Heart left ventricle (tissue), 16 donors: Measurements from ENCODE around the gene SCAMP3. TPM values are rescaled to one million over a fixed set of nuclear protein-coding genes. Genes with fewer than 3 reads are reported as not detected.
A peak's percentile ranks its signal among the peaks of the same experiment; 100 is the strongest.

Source experiments
- ATAC-seq, 4 donors: fragments of 200-7000 bp; cut with Tn5 transposase; one replicate each; pipeline ENCODE4 v1.9.1; 2020 to 2022; ENCODE audit warnings: moderate library complexity in 4 of 4, mild to moderate bottlenecking in 3 of 4, moderate number of reproducible peaks in 1 of 4
- DNase-seq, 5 donors: peaks; one replicate each; pipeline ENCODE4 v3.0.0-alpha.2; 2020
- H3K27ac ChIP-seq, 12 donors: fragments of 200-600 bp; sonication (generic) in 4 of 12; one replicate each; pipeline versions ENCODE4 v1.5.0 to v1.8.0; 2016 to 2022; ENCODE audit warnings: mild to moderate bottlenecking in 2 of 12
- H3K27me3 ChIP-seq, 9 donors: fragments of 200-600 bp; sonication (generic) in 2 of 9; one replicate each; pipeline versions ENCODE4 v1.5.1 to v1.8.0; 2016 to 2022; ENCODE audit warnings: mild to moderate bottlenecking in 3 of 9
- H3K36me3 ChIP-seq, 9 donors: fragments of 200-600 bp; sonication (generic) in 2 of 9; one replicate each; pipeline versions ENCODE4 v1.5.0 to v1.8.0; 2018 to 2022; ENCODE audit warnings: mild to moderate bottlenecking in 2 of 9
- H3K4me1 ChIP-seq, 12 donors: fragments of 200-600 bp; sonication (generic) in 4 of 12; one replicate each; pipeline versions ENCODE4 v1.5.0 to v1.8.0; 2016 to 2022; ENCODE audit warnings: mild to moderate bottlenecking in 3 of 12
- H3K4me3 ChIP-seq, 12 donors: fragments of 200-600 bp; sonication (generic) in 4 of 12; one replicate each; pipeline versions ENCODE4 v1.5.0 to v1.8.0; 2017 to 2022; ENCODE audit warnings: mild to moderate bottlenecking in 9 of 12, moderate library complexity in 4 of 12
- H3K9me3 ChIP-seq, 12 donors: fragments of 200-600 bp; sonication (generic) in 4 of 12; one replicate each; pipeline versions ENCODE4 v1.5.0 to v1.8.0; 2016 to 2022; ENCODE audit warnings: mild to moderate bottlenecking in 1 of 12
- CTCF ChIP-seq, 12 donors: fragments of 200-600 bp; sonication (generic) in 4 of 12; IDR thresholded peaks; one replicate each; pipeline versions ENCODE4 v1.5.0 to v1.8.0; 2018 to 2022; ENCODE audit warnings: antibody characterized with exemption in 12 of 12, mild to moderate bottlenecking in 5 of 12
- POLR2A ChIP-seq, 2 donors: fragments of 450-650 bp; IDR thresholded peaks; one replicate each; pipeline ENCODE4 v1.6.1; 2017; ENCODE audit warnings: antibody characterized with exemption in 2 of 2, mild to moderate bottlenecking in 2 of 2, moderate library complexity in 2 of 2
- WGBS, 4 donors: extraction: QIAGEN DNeasy Blood & Tissue Kit in 2 of 4; methylation state at CpG; one replicate each; pipeline versions ENCODE4 v1.1.5 to v1.1.7; 2013 to 2018; 5-methylcytosine and 5-hydroxymethylcytosine counted together
- intact Hi-C, 10 donors: fragments of 100-400 bp; cut with DNase I; formaldehyde crosslinking; loops; one replicate each; pipeline versions ENCODE4 v1.11.1 to v1.14.2; 2022
- polyA plus RNA-seq, 2 donors: library from polyadenylated mRNA; stranded (reverse); fragments of 200-250 nt; gene quantifications; one replicate each; pipeline ENCODE4 v1.2.3, GENCODE V29; 2013
- total RNA-seq, 9 donors: library from RNA; depleted of rRNA in 2 of 9; stranded (reverse); fragments of >200 nt in 2 of 9; fragmentation: NEBNext Ultra II Directional in 3 of 9; extraction: Animal tissue kit (Norgen Biotek cat#: 25700) in 3 of 9; gene quantifications; one replicate each; pipeline versions ENCODE4 v1.1.0 to v1.2.4, GENCODE V29; 2016 to 2023
- donor health status: ischemic (EF 13 %, LVEDD 7.1; RV severe dilation, severe dysfunction).
- donor health status: healthy with polysubstance abuse.
- donor health status: DM: no; HTN: yes; CAD: no.
- donor health status: DM: no; HTN: no; CAD: no.
- donor health status: ischemic (EF 25% LVEDD 6.9; RV normal size, moderate dysfunction).
- donor health status: ischemic (EF 25% LVEDD 5.7; RV mildly dilated, moderate dysfunction).
- donor health status: healthy.
- donor health status: DM: yes; HTN: yes; CAD: no.
- donor health status: ischemic (EF 35%, LVEDD 5.7; RV mildly dilated, moderate dysfunction).
- donor health status: nonischemic (EF 11% LVEDD 7.7; RV severe dilation, severe dysfunction).
- donor health status: DM: yes; HTN: yes; CAD: no.
- donor health status: PGD.
- donor health status: ischemic (EF 29% LVEDD 5.4; RV normal size, mild dysfunction).
- donor health status: nonischemic (EF 23%, LVEDD 6.1; RV moderate dilation, normal function).

Gene SCAMP3
- total and polyA plus RNA-seq, 11 donors: 51.2 to 123 (median 65.8) TPM

DNA sequence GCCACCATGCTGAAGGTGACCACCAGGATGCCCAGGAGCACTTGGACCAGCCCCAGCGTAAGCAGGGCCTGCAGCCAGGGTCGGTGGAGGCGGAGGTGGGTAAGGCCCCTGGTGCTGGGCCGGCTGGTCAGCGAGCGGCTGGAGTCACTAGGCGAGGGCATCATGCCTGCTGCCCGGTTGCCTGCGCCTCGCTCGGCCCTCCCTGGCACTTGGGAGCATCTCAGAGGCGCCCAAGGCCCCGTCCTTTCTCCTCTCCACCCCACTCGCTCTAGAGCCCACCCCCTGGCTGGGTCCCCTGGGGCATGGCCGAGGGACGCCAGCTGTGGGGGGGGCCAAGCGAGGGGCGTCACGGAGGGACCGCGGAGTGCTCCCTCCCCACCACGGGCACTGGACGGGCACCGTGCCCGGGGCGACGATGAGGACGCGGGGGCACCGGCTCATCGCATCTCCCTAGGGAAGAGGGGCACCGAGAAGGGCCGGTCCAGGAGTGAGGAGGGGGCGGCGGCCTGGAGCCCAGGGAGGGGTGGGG is 7.4 kb downstream of the SCAMP3 start:
- Histone ChIP-seq H3K9me3 (no peaks in the 10 kb centered on the region), H3K4me3 (peak overlapping the region; percentile 67 to 97 (median 87)), H3K27ac (peak overlapping the region; percentile 89 to 99 (median 96)), H3K36me3 (peaks cover 0 to 33% (median 24%) of the 10 kb centered on the region in 9 donors), H3K27me3 (no peaks in the 10 kb centered on the region), H3K4me1 (peaks cover 7 to 43% (median 33%) of the 10 kb centered on the region in 12 donors)
- 2 to 7% (median 2%) methylated on average over 11 to 35 of the region's 35 CpGs for WGBS, 4 donors
- intact Hi-C loops: loop anchor here in 7 of 10 donors (2.0 to 10.0 kb wide), 6 partner anchors 53 to 338 kb away; partner anchors contain the start of genes RUSC1 (in 3 of the 7) and FDPS (in 2 of the 7)
- ATAC-seq: peak in 3 of 4 donors; percentile 2 to 14 (median 5)
- TF ChIP-seq POLR2A (IDR thresholded peaks at IDR 0.05) (no peak), CTCF (IDR thresholded peaks at IDR 0.05) (no peak)
- peak in 3 of 5 donors; percentile 33 to 71 (median 55) for DNase-seq

- Histone ChIP-seq H3K27ac (peak overlapping the region in 11 of 12 donors; percentile 89 to 99 (median 96)), H3K9me3 (no peaks in the 10 kb centered on the region), H3K27me3 (no peaks in the 10 kb centered on the region), H3K36me3 (peaks cover 0 to 27% (median 21%) of the 10 kb centered on the region in 9 donors), H3K4me3 (peak overlapping the region; percentile 67 to 97 (median 87)), H3K4me1 (peaks cover 7 to 43% (median 33%) of the 10 kb centered on the region in 12 donors)
- ATAC-seq (peak in 2 of 4 donors; percentile 0), DNase-seq (peak in 1 of 5 donors; percentile 61)
- intact Hi-C loops: loop anchor here in 7 of 10 donors (2.0 to 10.0 kb wide), 6 partner anchors 53 to 338 kb away; partner anchors contain the start of genes RUSC1 (in 3 of the 7) and FDPS (in 2 of the 7)
- TF ChIP-seq POLR2A (IDR thresholded peaks at IDR 0.05) (no peak), CTCF (IDR thresholded peaks at IDR 0.05) (no peak)
- 42 to 49% (median 45%) methylated on average over 10 to 12 of the region's 12 CpGs for WGBS, 4 donors
Measured at GRCh38 chr1:155254228-155254713, 7.9 kb downstream of the SCAMP3 start.

GRCh38 chr1:155253797-155254196 is 8.4 kb downstream of the SCAMP3 start:
- ATAC-seq (no peak), DNase-seq (no peak)
- H3K36me3 ChIP-seq: peaks cover 0 to 23% (median 18%) of the 10 kb centered on the region in 9 donors
- intact Hi-C loops: loop anchor here in 8 of 10 donors (2.0 to 10.0 kb wide), 7 partner anchors 54 to 339 kb away; partner anchors contain the start of genes RUSC1 (in 3 of the 8) and FDPS (in 2 of the 8)
- 61 to 82% (median 72%) methylated on average over 5 of the region's 5 CpGs for WGBS, 4 donors
- H3K27me3 ChIP-seq: no peaks in the 10 kb centered on the region
- peak overlapping the region in 6 of 12 donors; percentile 77 to 95 (median 87) for H3K4me3 ChIP-seq
- no peak for TF ChIP-seq POLR2A (IDR thresholded peaks at IDR 0.05)
- TF ChIP-seq CTCF (IDR thresholded peaks at IDR 0.05): no peak
- peak overlapping the region in 7 of 12 donors; percentile 95 to 99 (median 98) for H3K27ac ChIP-seq
- no peaks in the 10 kb centered on the region for H3K9me3 ChIP-seq
- peaks cover 7 to 43% (median 33%) of the 10 kb centered on the region in 12 donors for H3K4me1 ChIP-seq

DNA sequence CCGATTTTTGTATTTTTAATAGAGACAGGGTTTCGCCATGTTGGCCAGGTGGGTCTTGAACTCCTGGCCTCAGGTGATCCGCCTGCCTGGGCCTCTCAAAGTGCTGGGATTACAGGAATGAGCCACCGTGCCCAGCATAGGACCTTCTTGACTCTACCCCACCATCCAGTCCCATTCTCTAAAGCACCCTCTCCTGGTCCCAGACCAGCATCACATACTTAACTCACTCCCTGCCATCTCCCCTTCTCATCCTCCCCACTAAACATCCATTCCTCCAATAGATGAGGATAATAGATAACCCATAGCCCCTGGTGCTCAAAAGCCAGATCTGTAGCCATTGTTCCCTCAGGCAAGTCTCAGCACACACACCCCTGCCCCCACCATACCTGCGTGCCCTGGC is 9.0 kb downstream of the SCAMP3 start:
- ATAC-seq (no peak), DNase-seq (no peak)
- WGBS, 4 donors: 85 to 91% (median 89%) methylated on average over 5 of the region's 5 CpGs
- intact Hi-C loops: loop anchor here in 8 of 10 donors (2.0 to 10.0 kb wide), 6 partner anchors 54 to 339 kb away; partner anchors contain the start of genes RUSC1 (in 3 of the 8) and FDPS (in 1 of the 8)
- no peak overlapping the region for H3K4me3 ChIP-seq
- no peaks in the 10 kb centered on the region for H3K9me3 ChIP-seq
- H3K27ac ChIP-seq: no peak overlapping the region
- TF ChIP-seq CTCF (IDR thresholded peaks at IDR 0.05) (no peak), POLR2A (IDR thresholded peaks at IDR 0.05) (no peak)
- H3K27me3 ChIP-seq: no peaks in the 10 kb centered on the region
- H3K4me1 ChIP-seq: peaks cover 7 to 43% (median 33%) of the 10 kb centered on the region in 12 donors
- peaks cover 0 to 20% (median 13%) of the 10 kb centered on the region in 9 donors for H3K36me3 ChIP-seq
